K562 (cell line): ENCODE measurements around the gene GPX6. TPM values are rescaled to one million over a fixed set of nuclear protein-coding genes. Genes with fewer than 3 reads are reported as not detected.

Experiments used
- ATF2 ChIP-seq: sonication (generic); formaldehyde crosslinking; IDR thresholded peaks from 2 replicates; pipeline ENCODE4 v1.8.1; 2022; ENCODE audit warnings: missing genetic modification reagents
- BRF1 ChIP-seq: IDR thresholded peaks from 3 replicates; pipeline ENCODE4 v1.6.1; 2011; ENCODE audit warnings: borderline replicate concordance, mild to moderate bottlenecking; ENCODE audit not compliant: insufficient read length; ENCODE audit errors: extremely low read depth
- C11orf30 ChIP-seq: fragments of 450-650 bp; IDR thresholded peaks from 2 replicates; pipeline ENCODE4 v1.6.1; 2016; ENCODE audit warnings: low read depth, mild to moderate bottlenecking
- CHD1 ChIP-seq: fragments of 200-600 bp; sonication (generic); IDR thresholded peaks from one replicate; pipeline ENCODE4 v1.6.1; 2012; ENCODE audit warnings: mild to moderate bottlenecking, moderate library complexity, low read length, inconsistent platforms
- FOXK2 ChIP-seq, 2 experiments: fragments of 450-650 bp; IDR thresholded peaks in 1 of 2; conservative IDR thresholded peaks in 1 of 2; 2 replicates each; pipeline ENCODE4 v1.6.1; 2016; ENCODE audit warnings: low read depth in 2 of 2, mild to moderate bottlenecking in 1 of 2
- FOXO4 ChIP-seq: fragments of 450-650 bp; formaldehyde crosslinking; IDR thresholded peaks from 2 replicates; pipeline ENCODE4 v1.4.0; 2020; ENCODE audit warnings: mild to moderate bottlenecking, moderate library complexity
- HEY1 ChIP-seq: fragments of 250-450 bp; sonication (Bioruptor Pico); IDR thresholded peaks from 2 replicates; pipeline ENCODE4 v1.5.0; 2020; ENCODE audit warnings: mild to moderate bottlenecking, moderate library complexity, borderline replicate concordance
- KDM5B ChIP-seq: fragments of 200-600 bp; sonication (generic); IDR thresholded peaks from 2 replicates; pipeline ENCODE4 v1.6.1; 2012; ENCODE audit warnings: low read depth, mild to moderate bottlenecking, moderate library complexity, low read length, control low read depth, inconsistent platforms; ENCODE audit not compliant: insufficient replicate concordance
- PURB ChIP-seq: sonication (generic); formaldehyde crosslinking; IDR thresholded peaks from 2 replicates; pipeline ENCODE4 v1.9.0; 2021; ENCODE audit warnings: low read depth, mild to moderate bottlenecking, missing genetic modification reagents
- RBM25 ChIP-seq: fragments of 200-400 bp; formaldehyde crosslinking; IDR thresholded peaks from 2 replicates; pipeline ENCODE4 v1.6.1; 2018; ENCODE audit warnings: low read length, low read depth, moderate library complexity; ENCODE audit not compliant: severe bottlenecking
- TAL1 ChIP-seq: fragments of 450-650 bp; IDR thresholded peaks from 2 replicates; pipeline ENCODE4 v1.6.1; 2016; ENCODE audit warnings: mild to moderate bottlenecking
- XRCC4 ChIP-seq: IDR thresholded peaks from one replicate; pipeline ENCODE4 v1.6.1; 2011; ENCODE audit not compliant: insufficient read depth, insufficient read length; ENCODE audit errors: extremely low read depth
- ZC3H8 ChIP-seq: fragments of 450-650 bp; IDR thresholded peaks from 2 replicates; pipeline ENCODE4 v1.6.1; 2017
- ZNF324 ChIP-seq: fragments of 250-450 bp; sonication (Bioruptor Pico); IDR thresholded peaks from 2 replicates; pipeline ENCODE4 v1.4.0; 2020; ENCODE audit warnings: mild to moderate bottlenecking
- polyA plus RNA-seq, 8 experiments: library from polyadenylated mRNA; depleted of rRNA in 4 of 8; stranded (reverse) in 5 of 8; unstranded in 3 of 8; fragments of >200 nt; fragmentation: Nextera tagmentation in 2 of 8; fragmentation: Illumina TruSeq in 1 of 8; extraction: Ambion mirVana in 2 of 8; extraction: Trizol in 1 of 8; gene quantifications; 2 replicates each; pipeline versions ENCODE4 v1.2.1 to v1.2.3, GENCODE V29; 2011 to 2014; ENCODE audit warnings: inconsistent platforms in 1 of 8, missing spikeins in 1 of 8
- total RNA-seq, 7 experiments: library from RNA; depleted of rRNA in 6 of 7; stranded (reverse); fragments of >200 nt in 6 of 7; fragmentation: Illumina TruSeq in 2 of 7; extraction: Trizol in 2 of 7; gene quantifications; 2 replicates each; pipeline versions ENCODE4 v1.2.1 to v1.2.3, GENCODE V29; 2011 to 2021; ENCODE audit warnings: low replicate concordance in 1 of 7
- TF ChIP-seq, protein P1 (sequence below): fragments of 450-650 bp; IDR thresholded peaks from 2 replicates; pipeline ENCODE4 v1.6.1; 2017; ENCODE audit warnings: antibody characterized with exemption, mild to moderate bottlenecking
- TF ChIP-seq, protein P2 (sequence below): sonication (generic); formaldehyde crosslinking; IDR thresholded peaks from 2 replicates; pipeline ENCODE4 v1.8.0; 2022; ENCODE audit warnings: mild to moderate bottlenecking, missing genetic modification reagents
- TF ChIP-seq, protein P3 (sequence below): fragments of 450-650 bp; formaldehyde crosslinking; IDR thresholded peaks from 2 replicates; pipeline ENCODE4 v1.4.0; 2020; ENCODE audit warnings: mild to moderate bottlenecking, moderate library complexity

GPX6 gene
- total and polyA plus RNA-seq, 9 of the 15 experiments (the other 6 are each of a cell fraction or from before 2014, with no cell fraction given) = not detected

DNA sequence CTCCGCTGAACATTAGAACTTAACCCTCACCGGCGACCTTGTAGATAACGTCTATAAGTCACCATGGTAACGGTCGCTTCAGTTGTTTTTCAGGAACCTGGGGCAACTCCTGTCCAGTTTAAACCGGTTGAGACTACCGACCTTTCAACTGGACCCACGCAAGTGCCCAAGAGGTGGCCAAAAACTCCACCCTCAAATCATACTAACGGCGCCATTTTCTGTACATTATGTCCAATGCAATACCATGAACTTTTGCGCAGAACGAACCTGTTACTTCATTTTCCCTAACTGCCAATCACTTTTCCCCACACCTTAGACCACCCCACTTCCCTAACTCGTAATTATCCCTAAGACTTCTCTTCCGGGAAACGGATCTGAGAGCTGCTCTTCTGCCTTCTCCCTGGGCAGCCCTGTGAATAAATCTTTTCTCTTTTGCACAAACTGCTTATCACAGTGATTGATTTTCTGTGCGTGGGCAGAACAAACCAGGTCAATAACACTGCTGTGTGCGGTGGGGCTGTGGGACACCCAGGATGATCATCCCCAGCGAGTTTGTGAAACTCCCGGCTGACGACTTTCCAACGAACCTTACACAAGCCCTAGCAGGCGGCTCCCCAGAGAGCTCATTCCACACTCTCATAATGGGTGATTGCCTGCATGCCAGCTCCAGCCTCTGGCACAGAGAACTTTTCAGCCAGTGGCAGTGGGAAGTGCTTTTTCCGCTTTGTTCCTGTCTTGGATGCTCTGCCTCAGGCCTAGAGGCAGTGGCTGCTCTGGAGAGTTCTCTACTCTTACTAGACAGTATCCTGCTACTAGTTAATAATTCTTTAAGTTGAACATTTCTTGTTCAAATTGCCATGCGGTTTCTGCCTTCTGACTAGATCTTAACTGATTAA lies 38.6 kb upstream of the GPX6 start (continued):
- TF ChIP-seq, protein P1, sequence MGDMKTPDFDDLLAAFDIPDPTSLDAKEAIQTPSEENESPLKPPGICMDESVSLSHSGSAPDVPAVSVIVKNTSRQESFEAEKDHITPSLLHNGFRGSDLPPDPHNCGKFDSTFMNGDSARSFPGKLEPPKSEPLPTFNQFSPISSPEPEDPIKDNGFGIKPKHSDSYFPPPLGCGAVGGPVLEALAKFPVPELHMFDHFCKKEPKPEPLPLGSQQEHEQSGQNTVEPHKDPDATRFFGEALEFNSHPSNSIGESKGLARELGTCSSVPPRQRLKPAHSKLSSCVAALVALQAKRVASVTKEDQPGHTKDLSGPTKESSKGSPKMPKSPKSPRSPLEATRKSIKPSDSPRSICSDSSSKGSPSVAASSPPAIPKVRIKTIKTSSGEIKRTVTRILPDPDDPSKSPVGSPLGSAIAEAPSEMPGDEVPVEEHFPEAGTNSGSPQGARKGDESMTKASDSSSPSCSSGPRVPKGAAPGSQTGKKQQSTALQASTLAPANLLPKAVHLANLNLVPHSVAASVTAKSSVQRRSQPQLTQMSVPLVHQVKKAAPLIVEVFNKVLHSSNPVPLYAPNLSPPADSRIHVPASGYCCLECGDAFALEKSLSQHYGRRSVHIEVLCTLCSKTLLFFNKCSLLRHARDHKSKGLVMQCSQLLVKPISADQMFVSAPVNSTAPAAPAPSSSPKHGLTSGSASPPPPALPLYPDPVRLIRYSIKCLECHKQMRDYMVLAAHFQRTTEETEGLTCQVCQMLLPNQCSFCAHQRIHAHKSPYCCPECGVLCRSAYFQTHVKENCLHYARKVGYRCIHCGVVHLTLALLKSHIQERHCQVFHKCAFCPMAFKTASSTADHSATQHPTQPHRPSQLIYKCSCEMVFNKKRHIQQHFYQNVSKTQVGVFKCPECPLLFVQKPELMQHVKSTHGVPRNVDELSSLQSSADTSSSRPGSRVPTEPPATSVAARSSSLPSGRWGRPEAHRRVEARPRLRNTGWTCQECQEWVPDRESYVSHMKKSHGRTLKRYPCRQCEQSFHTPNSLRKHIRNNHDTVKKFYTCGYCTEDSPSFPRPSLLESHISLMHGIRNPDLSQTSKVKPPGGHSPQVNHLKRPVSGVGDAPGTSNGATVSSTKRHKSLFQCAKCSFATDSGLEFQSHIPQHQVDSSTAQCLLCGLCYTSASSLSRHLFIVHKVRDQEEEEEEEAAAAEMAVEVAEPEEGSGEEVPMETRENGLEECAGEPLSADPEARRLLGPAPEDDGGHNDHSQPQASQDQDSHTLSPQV = peak; percentile 95
- TF ChIP-seq KDM5B (no peak), HEY1 (CRISPR knock-in tag) (no peak), ATF2 (CRISPR knock-in tag) (no peak), FOXO4 (CRISPR knock-in tag) (0 out of 2 replicates have a peak, but pooled peaks have one; percentile 38), C11orf30 (no peak), FOXK2 (conservative IDR thresholded peaks at IDR 0.05 in 1 of 2, IDR thresholded peaks at IDR 0.05 in 1 of 2; ENCODE audit: low read depth in 2 of 2) (peak; percentile 31 to 52; a peak in 3 of 4 replicates), BRF1 (no peak), ZC3H8 (no peak), ZNF324 (CRISPR knock-in tag) (no peak), PURB (CRISPR knock-in tag) (no peak), RBM25 (no peak), CHD1 (no peak), XRCC4 (no peak), TAL1 (no peak)
- TF ChIP-seq, protein P2, sequence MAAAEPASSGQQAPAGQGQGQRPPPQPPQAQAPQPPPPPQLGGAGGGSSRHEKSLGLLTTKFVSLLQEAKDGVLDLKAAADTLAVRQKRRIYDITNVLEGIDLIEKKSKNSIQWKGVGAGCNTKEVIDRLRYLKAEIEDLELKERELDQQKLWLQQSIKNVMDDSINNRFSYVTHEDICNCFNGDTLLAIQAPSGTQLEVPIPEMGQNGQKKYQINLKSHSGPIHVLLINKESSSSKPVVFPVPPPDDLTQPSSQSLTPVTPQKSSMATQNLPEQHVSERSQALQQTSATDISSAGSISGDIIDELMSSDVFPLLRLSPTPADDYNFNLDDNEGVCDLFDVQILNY (CRISPR knock-in tag) = no peak
- TF ChIP-seq, protein P3, sequence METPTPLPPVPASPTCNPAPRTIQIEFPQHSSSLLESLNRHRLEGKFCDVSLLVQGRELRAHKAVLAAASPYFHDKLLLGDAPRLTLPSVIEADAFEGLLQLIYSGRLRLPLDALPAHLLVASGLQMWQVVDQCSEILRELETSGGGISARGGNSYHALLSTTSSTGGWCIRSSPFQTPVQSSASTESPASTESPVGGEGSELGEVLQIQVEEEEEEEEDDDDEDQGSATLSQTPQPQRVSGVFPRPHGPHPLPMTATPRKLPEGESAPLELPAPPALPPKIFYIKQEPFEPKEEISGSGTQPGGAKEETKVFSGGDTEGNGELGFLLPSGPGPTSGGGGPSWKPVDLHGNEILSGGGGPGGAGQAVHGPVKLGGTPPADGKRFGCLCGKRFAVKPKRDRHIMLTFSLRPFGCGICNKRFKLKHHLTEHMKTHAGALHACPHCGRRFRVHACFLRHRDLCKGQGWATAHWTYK = peak; percentile 54; the same call in 1 of the 2 replicates
